DMS79 treated with DMSO at 0.1 percent for 48 hours (cell line): Measurements from ENCODE around the gene MKRN1.
"Not testable (repeated sequence)": the region's sequence is repeated elsewhere in the genome, so short reads cannot be mapped to it uniquely, and the experiment has no call there.

Experiments
- DNase-seq: peaks from one replicate; lab custom pipeline; 2025; lab: John Stamatoyannopoulos, UW

MKRN1 gene

GRCh38 chr7:140479062-140479738 is at the start of gene MKRN1:
TSS of gene MKRN1 (minus strand) at chr7:140479505. CDS start at chr7:140479344, 161 bp downstream.
- DNase-seq, result peak; percentile 98

- DNase-seq, result no peak
Measured at GRCh38 chr7:140526787-140527664, 47.7 kb upstream of the MKRN1 start.

GRCh38 chr7:140526214-140526613 is 46.9 kb upstream of the MKRN1 start:
- DNase-seq, result no peak

- no peak for DNase-seq
Measured at GRCh38 chr7:140525743-140526142, 46.4 kb upstream of the MKRN1 start.

GRCh38 chr7:140521421-140521820 is 42.1 kb upstream of the MKRN1 start:
- no peak for DNase-seq

GRCh38 chr7:140519007-140519399 is 39.7 kb upstream of the MKRN1 start:
- DNase-seq, result no peak

GRCh38 chr7:140518370-140519006 is 39.2 kb upstream of the MKRN1 start:
- DNase-seq, result no peak

GRCh38 chr7:140517546-140518369 is 38.5 kb upstream of the MKRN1 start:
- DNase-seq, result peak; percentile 78

- DNase-seq, result peak; percentile 72
Measured at GRCh38 chr7:140512317-140513000, 33.2 kb upstream of the MKRN1 start.

GRCh38 chr7:140509789-140510188 is 30.5 kb upstream of the MKRN1 start:
- DNase-seq, result no peak

- not testable (repeated sequence) for DNase-seq
Measured at GRCh38 chr7:140507556-140507955, 28.3 kb upstream of the MKRN1 start.

- DNase-seq, result peak; percentile 91
Measured at GRCh38 chr7:140506788-140507464, 27.6 kb upstream of the MKRN1 start.

- DNase-seq, result no peak
Measured at GRCh38 chr7:140501966-140502365, 22.7 kb upstream of the MKRN1 start.

GRCh38 chr7:140497807-140498206 is 18.5 kb upstream of the MKRN1 start:
- not testable (repeated sequence) for DNase-seq

GRCh38 chr7:140497241-140497769 is 18.0 kb upstream of the MKRN1 start:
- DNase-seq, result no peak

- DNase-seq, result no peak
Measured at GRCh38 chr7:140495514-140496097, 16.3 kb upstream of the MKRN1 start.

- DNase-seq, result no peak
Measured at GRCh38 chr7:140494867-140495266, 15.6 kb upstream of the MKRN1 start.

GRCh38 chr7:140489026-140489359 is 9.7 kb upstream of the MKRN1 start:
- no peak for DNase-seq

GRCh38 chr7:140485500-140486265 is 6.4 kb upstream of the MKRN1 start:
- no peak for DNase-seq
